SHP77 treated with DMSO at 0.1 percent for 48 hours (cell line): ENCODE measurements around the gene CUTA.

Experiments
- DNase-seq: peaks from one replicate; lab custom pipeline; 2025; lab: John Stamatoyannopoulos, UW

The CUTA gene

GRCh38 chr6:33439956-33440648, 22.2 kb upstream of the CUTA start:
- no peak for DNase-seq

- DNase-seq = no peak
Observed at GRCh38 chr6:33438978-33439594, 21.2 kb upstream of the CUTA start.

- DNase-seq = no peak
Observed at GRCh38 chr6:33437666-33438065, 19.8 kb upstream of the CUTA start.

- DNase-seq = no peak
Observed at GRCh38 chr6:33434961-33435360, 17.1 kb upstream of the CUTA start.

- DNase-seq = no peak
Observed at GRCh38 chr6:33433544-33434191, 15.8 kb upstream of the CUTA start.

GRCh38 chr6:33433001-33433543, 15.2 kb upstream of the CUTA start:
- DNase-seq = no peak

- no peak for DNase-seq
Observed at GRCh38 chr6:33432546-33432945, 14.6 kb upstream of the CUTA start.

GRCh38 chr6:33431880-33432541, 14.1 kb upstream of the CUTA start:
- DNase-seq = no peak

GRCh38 chr6:33430991-33431879, 13.3 kb upstream of the CUTA start:
- DNase-seq = peak; percentile 56

GRCh38 chr6:33430334-33430733, 12.4 kb upstream of the CUTA start:
- DNase-seq = no peak

- no peak for DNase-seq
Observed at GRCh38 chr6:33429750-33430052, 11.8 kb upstream of the CUTA start.

- no peak for DNase-seq
Observed at GRCh38 chr6:33428966-33429749, 11.3 kb upstream of the CUTA start.

GRCh38 chr6:33428224-33428965, 10.5 kb upstream of the CUTA start:
- peak; percentile 14 for DNase-seq

GRCh38 chr6:33427585-33428223, 9.8 kb upstream of the CUTA start:
- DNase-seq = no peak

- no peak for DNase-seq
Observed at GRCh38 chr6:33426590-33427511, 8.9 kb upstream of the CUTA start.

- peak; percentile 55 for DNase-seq
Observed at GRCh38 chr6:33425668-33426577, 8.0 kb upstream of the CUTA start.

GRCh38 chr6:33424855-33425667, 7.2 kb upstream of the CUTA start:
- no peak for DNase-seq
